ENCODE measurements around the gene RNF115. TPM values are rescaled to one million over a fixed set of nuclear protein-coding genes. Genes with fewer than 3 reads are reported as not detected.

RNF115 gene
- total RNA-seq, 1 experiment from 2014 or later = 11.0 TPM

- Histone ChIP-seq H3K14ac (ENCODE audit: insufficient read depth, low read length) (no peak within 1 kb of the TSS; the same call in 1 of the 2 replicates), H3K23me2 (ENCODE audit: insufficient read length, low read depth, low read length, poor library complexity, severe bottlenecking) (no peaks in the 10 kb centered on the region), H3K79me1 (ENCODE audit: insufficient read depth, low read depth, low read length, poor library complexity, severe bottlenecking) (no peaks in the 10 kb centered on the region), H3K27me3 (ENCODE audit: insufficient read depth, low read length) (no peaks in the 10 kb centered on the region), H3K4ac (ENCODE audit: low read depth, low read length) (no peak within 1 kb of the TSS), H2BK20ac (ENCODE audit: low read depth, low read length, poor library complexity, severe bottlenecking) (no peak within 1 kb of the TSS), H2BK120ac (ENCODE audit: low read depth, low read length, poor library complexity, severe bottlenecking) (no peak within 1 kb of the TSS), H3K23ac (ENCODE audit: insufficient read length, low read depth, low read length) (no peak within 1 kb of the TSS), H3K4me2 (ENCODE audit: insufficient read depth, insufficient read length, low read length) (no peak within 1 kb of the TSS), H3T11ph (ENCODE audit: low read length) (no peak within 1 kb of the TSS), H3K9me3 (ENCODE audit: control insufficient read depth, low read depth, low read length) (no peaks in the 10 kb centered on the region), H4K8ac (replicated peaks; ENCODE audit: insufficient read length, low read depth, low read length) (no peak within 1 kb of the TSS), H2BK5ac (ENCODE audit: insufficient read length, low read length) (no peak within 1 kb of the TSS), H3K9ac (ENCODE audit: extremely low read depth, insufficient read length, low read length) (no peak within 1 kb of the TSS), H4K5ac (ENCODE audit: insufficient read length, low read depth, low read length) (no peak within 1 kb of the TSS), H2BK12ac (ENCODE audit: insufficient read length, low read depth, low read length) (no peak within 1 kb of the TSS), H3K4me1 (ENCODE audit: insufficient read depth, low read length) (peaks cover 2% of the 10 kb centered on the region; the same call in 1 of the 2 replicates), H2AFZ (ENCODE audit: low read length) (no peak within 1 kb of the TSS), H3K18ac (ENCODE audit: insufficient read length, low read depth, low read length) (no peak within 1 kb of the TSS), H2AK5ac (ENCODE audit: insufficient read length, low read length) (no peak within 1 kb of the TSS), H3K79me2 (ENCODE audit: insufficient read depth, low read length) (no peaks in the 10 kb centered on the region), H3K56ac (ENCODE audit: insufficient read length, low read depth, low read length) (no peak within 1 kb of the TSS), H4K20me1 (ENCODE audit: control insufficient read depth, insufficient read depth, insufficient read length) (no peaks in the 10 kb centered on the region), H3K27ac (ENCODE audit: insufficient read length, low read depth, low read length) (no peak within 1 kb of the TSS), H4K91ac (ENCODE audit: insufficient read length, low read depth, low read length) (no peak within 1 kb of the TSS), H2BK15ac (ENCODE audit: low read depth, low read length) (no peak within 1 kb of the TSS)
- no peak within 1 kb of the TSS for H3K4me3 Mint-ChIP-seq
- peak; percentile 37 for DNase-seq
- H3K27ac Mint-ChIP-seq = peak within 1 kb of the TSS in 2 of 3 experiments; percentile 59 to 82; a peak in 4 of 7 replicates
- H3K36me3 Mint-ChIP-seq (ENCODE audit: insufficient read depth in 1 of 3, low read depth in 3 of 3) = no peaks in the 10 kb centered on the region
- H3K9me3 Mint-ChIP-seq = no peaks in the 10 kb centered on the region
- no peak for TF ChIP-seq CTCF (conservative IDR thresholded peaks at IDR 0.05)
- H3K27me3 Mint-ChIP-seq (ENCODE audit: low read depth) = peaks cover 3% of the 10 kb centered on the region; the same call in 1 of the 2 replicates
- peaks cover 15 to 17% of the 10 kb centered on the region in 2 experiments; a peak in 3 of 4 replicates for H3K4me1 Mint-ChIP-seq
- no CpG with 5 or more reads among the region's 9 CpGs for WGBS (ENCODE audit: extremely low coverage, insufficient read length, low lambda C conversion rate)
These were observed 116.6 kb downstream of the RNF115 start, which contains the start of gene PDZK1 for GRCh38 chr1:145707183-145707867. PDZK1 (minus strand) TSS chr1:145707368; CDS start chr1:145688021, 19,347 bp downstream.
